Dermis lymphatic vessel endothelial cell (primary cell): Measurements from ENCODE around the gene B3GNT9. TPM values are rescaled to one million over a fixed set of nuclear protein-coding genes. Genes with fewer than 3 reads are reported as not detected.

Experiments used
- total RNA-seq: library from RNA; depleted of rRNA; stranded (reverse); fragments of >200 nt; gene quantifications from 2 replicates; pipeline ENCODE4 v1.2.1, GENCODE V29; 2014

B3GNT9 gene
- 4.0 and 8.0 TPM in 2 replicates for total RNA-seq

GRCh38 chr16:67150833-67151396 is at the start of gene B3GNT9:
Gene B3GNT9, minus strand, starts transcription at chr16:67150998. Its CDS starts 513 bp downstream, at chr16:67150485.

GRCh38 chr16:67199011-67199807 is 48.4 kb upstream of the B3GNT9 start, which contains the start of gene ELMO3:
Gene ELMO3, plus strand, starts transcription at chr16:67199131. Its CDS starts 196 bp downstream, at chr16:67199327.

GRCh38 chr16:67191995-67192681 is 41.3 kb upstream of the B3GNT9 start, which contains the start of gene E2F4:
Gene E2F4, plus strand, starts transcription at chr16:67192155. Its CDS starts 73 bp downstream, at chr16:67192228.

GRCh38 chr16:67190041-67190440 is 39.2 kb upstream of the B3GNT9 start, which contains the start of gene EXOC3L1:
Gene EXOC3L1, minus strand, starts transcription at chr16:67190136. Its CDS starts 460 bp downstream, at chr16:67189676.

GRCh38 chr16:67183627-67184452 is 33.0 kb upstream of the B3GNT9 start, which contains the start of gene MATCAP1:
Gene MATCAP1, minus strand, starts transcription at chr16:67183963. Its CDS starts 3,353 bp downstream, at chr16:67180610.

GRCh38 chr16:67170168-67170948 is 19.6 kb upstream of the B3GNT9 start, which contains the start of gene NOL3:
Gene NOL3, plus strand, starts transcription at chr16:67170538.

GRCh38 chr16:67164599-67165061 is 13.8 kb upstream of the B3GNT9 start, which contains the start of gene HSF4:
Gene HSF4, plus strand, starts transcription at chr16:67164745. Its CDS starts 67 bp downstream, at chr16:67164812.

GRCh38 chr16:67109407-67110135 is 41.2 kb downstream of the B3GNT9 start, which contains the start of gene PHAF1:
Gene PHAF1, plus strand, starts transcription at chr16:67109941. Its CDS starts 235 bp downstream, at chr16:67110176.

Other genes with a start within 250 kb of the B3GNT9 start
- gene CDH16, start 232.1 kb downstream of the B3GNT9 start, total RNA-seq: not detected in 2 replicates
- gene RRAD, start 225.5 kb downstream of the B3GNT9 start, total RNA-seq: 0.22 and 0.43 TPM in 2 replicates
- 126 and 151 TPM in 2 replicates for gene CIAO2B, start 216.6 kb downstream of the B3GNT9 start, total RNA-seq
- gene CES2, start 215.5 kb downstream of the B3GNT9 start, total RNA-seq: 13.8 and 15.1 TPM in 2 replicates
- under 0.01 TPM in 1 of 2 replicates, not detected in the other for gene CES3, start 189.7 kb downstream of the B3GNT9 start, total RNA-seq
- 0.60 and 2.0 TPM in 2 replicates for gene CES4A, start 162.4 kb downstream of the B3GNT9 start, total RNA-seq
- gene CBFB, start 121.8 kb downstream of the B3GNT9 start, total RNA-seq: 47.6 and 71.9 TPM in 2 replicates
- gene PHAF1, start 41.1 kb downstream of the B3GNT9 start, total RNA-seq: 10.0 and 11.8 TPM in 2 replicates
- 14.0 and 20.4 TPM in 2 replicates for gene TRADD, start 8.9 kb upstream of the B3GNT9 start, total RNA-seq
- 5.6 and 6.1 TPM in 2 replicates for gene FBXL8, start 9.0 kb upstream of the B3GNT9 start, total RNA-seq
- 0.54 and 1.1 TPM in 2 replicates for gene HSF4, start 13.7 kb upstream of the B3GNT9 start, total RNA-seq
- 4.0 and 4.9 TPM in 2 replicates for gene NOL3, start 19.5 kb upstream of the B3GNT9 start, total RNA-seq
- gene MATCAP1, start 33.0 kb upstream of the B3GNT9 start, total RNA-seq: 4.6 and 8.7 TPM in 2 replicates
- 47.2 and 80.1 TPM in 2 replicates for gene EXOC3L1, start 39.1 kb upstream of the B3GNT9 start, total RNA-seq
- 46.4 and 62.6 TPM in 2 replicates for gene E2F4, start 41.2 kb upstream of the B3GNT9 start, total RNA-seq
- 0.65 and 0.86 TPM in 2 replicates for gene ELMO3, start 48.1 kb upstream of the B3GNT9 start, total RNA-seq
- 25.7 and 27.7 TPM in 2 replicates for gene TMEM208, start 76.1 kb upstream of the B3GNT9 start, total RNA-seq
- gene FHOD1, start 96.5 kb upstream of the B3GNT9 start, total RNA-seq: 11.9 and 14.4 TPM in 2 replicates
- 0.33 and 0.34 TPM in 2 replicates for gene SLC9A5, start 98.0 kb upstream of the B3GNT9 start, total RNA-seq
- gene PLEKHG4, start 128.5 kb upstream of the B3GNT9 start, total RNA-seq: 7.5 and 9.8 TPM in 2 replicates
- gene KCTD19, start 175.7 kb upstream of the B3GNT9 start, total RNA-seq: not detected in 2 replicates
- gene LRRC36, start 175.8 kb upstream of the B3GNT9 start, total RNA-seq: 0.11 TPM in 1 of 2 replicates, not detected in the other
- 0.09 and 0.11 TPM in 2 replicates for gene TPPP3, start 242.5 kb upstream of the B3GNT9 start, total RNA-seq